C4-2B (cell line): Measurements from ENCODE around the gene HSD3B7.
A peak's percentile ranks its signal among the peaks of the same experiment; 100 is the strongest.

Experiments
- H3K27ac ChIP-seq: fragments of 450-650 bp; 2 replicates; pipeline ENCODE4 v1.5.1; 2017
- ZFX ChIP-seq: fragments of 450-650 bp; IDR thresholded peaks from 2 replicates; pipeline ENCODE4 v1.6.1; 2017
- TF ChIP-seq, protein P1 (sequence below): fragments of 450-650 bp; conservative IDR thresholded peaks from 2 replicates; pipeline ENCODE4 v1.5.1; 2017; ENCODE audit warnings: mild to moderate bottlenecking

HSD3B7 gene

DNA sequence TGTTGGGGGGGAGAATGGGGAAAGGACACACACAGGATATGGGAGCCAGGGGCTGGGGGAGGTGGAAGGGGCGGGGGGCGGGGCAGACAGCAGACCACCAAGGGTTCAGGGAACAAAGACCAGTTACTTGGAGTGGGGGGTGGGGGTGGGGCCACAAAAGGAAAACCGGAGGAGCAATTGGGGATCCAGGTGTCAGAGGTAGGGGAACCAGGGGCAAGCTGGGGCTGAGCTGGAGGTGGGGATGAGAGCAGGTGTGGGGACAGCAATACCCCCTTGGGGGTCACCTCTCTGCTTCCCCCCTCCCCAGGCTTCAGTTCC is 37.5 kb upstream of the HSD3B7 start:
- no peak overlapping the region for H3K27ac ChIP-seq
- TF ChIP-seq, protein P1, sequence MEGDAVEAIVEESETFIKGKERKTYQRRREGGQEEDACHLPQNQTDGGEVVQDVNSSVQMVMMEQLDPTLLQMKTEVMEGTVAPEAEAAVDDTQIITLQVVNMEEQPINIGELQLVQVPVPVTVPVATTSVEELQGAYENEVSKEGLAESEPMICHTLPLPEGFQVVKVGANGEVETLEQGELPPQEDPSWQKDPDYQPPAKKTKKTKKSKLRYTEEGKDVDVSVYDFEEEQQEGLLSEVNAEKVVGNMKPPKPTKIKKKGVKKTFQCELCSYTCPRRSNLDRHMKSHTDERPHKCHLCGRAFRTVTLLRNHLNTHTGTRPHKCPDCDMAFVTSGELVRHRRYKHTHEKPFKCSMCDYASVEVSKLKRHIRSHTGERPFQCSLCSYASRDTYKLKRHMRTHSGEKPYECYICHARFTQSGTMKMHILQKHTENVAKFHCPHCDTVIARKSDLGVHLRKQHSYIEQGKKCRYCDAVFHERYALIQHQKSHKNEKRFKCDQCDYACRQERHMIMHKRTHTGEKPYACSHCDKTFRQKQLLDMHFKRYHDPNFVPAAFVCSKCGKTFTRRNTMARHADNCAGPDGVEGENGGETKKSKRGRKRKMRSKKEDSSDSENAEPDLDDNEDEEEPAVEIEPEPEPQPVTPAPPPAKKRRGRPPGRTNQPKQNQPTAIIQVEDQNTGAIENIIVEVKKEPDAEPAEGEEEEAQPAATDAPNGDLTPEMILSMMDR: no peak

DNA sequence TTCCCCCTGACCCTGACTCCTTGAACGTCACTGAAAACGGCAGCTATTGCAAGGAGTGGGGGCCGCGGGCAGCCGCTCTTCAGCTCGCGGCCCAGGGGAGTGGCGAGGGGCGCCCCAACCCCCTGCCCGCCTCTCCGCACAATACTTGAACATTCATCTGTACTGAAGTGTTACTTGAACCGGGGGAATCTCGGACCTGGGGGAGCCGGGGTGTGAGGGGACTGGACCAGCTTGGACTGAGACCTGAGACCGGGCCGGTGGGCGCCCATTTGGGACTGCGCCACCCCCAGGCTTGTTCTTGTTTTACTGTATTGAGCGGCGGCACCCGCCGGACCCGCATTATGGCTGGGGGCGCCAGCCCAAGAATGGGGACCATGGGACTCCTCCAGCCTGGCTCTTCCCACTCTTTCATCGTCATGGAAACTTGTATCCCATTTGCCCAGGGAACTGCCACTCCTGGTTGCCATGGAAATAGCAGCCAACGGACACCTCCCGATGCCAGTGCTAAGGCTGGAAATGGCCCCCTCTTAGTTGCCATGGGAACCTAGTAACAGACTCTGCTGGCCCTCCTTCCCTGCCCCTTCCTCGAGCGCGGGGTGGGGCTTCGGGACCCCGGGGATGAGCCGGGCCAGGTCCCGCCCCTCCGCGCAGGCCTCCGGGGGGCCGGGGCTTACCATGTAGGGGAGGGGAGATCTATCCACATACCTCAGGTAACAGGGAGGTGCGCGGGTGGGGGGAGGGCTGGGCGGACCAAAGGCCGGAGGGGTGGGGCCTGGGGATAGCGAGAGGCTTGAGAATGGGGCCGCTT is 36.9 kb upstream of the HSD3B7 start:
- H3K27ac ChIP-seq: peak overlapping the region; percentile 74; the same call in 1 of the 2 replicates
- no peak for TF ChIP-seq ZFX
- TF ChIP-seq, protein P1: no peak

DNA sequence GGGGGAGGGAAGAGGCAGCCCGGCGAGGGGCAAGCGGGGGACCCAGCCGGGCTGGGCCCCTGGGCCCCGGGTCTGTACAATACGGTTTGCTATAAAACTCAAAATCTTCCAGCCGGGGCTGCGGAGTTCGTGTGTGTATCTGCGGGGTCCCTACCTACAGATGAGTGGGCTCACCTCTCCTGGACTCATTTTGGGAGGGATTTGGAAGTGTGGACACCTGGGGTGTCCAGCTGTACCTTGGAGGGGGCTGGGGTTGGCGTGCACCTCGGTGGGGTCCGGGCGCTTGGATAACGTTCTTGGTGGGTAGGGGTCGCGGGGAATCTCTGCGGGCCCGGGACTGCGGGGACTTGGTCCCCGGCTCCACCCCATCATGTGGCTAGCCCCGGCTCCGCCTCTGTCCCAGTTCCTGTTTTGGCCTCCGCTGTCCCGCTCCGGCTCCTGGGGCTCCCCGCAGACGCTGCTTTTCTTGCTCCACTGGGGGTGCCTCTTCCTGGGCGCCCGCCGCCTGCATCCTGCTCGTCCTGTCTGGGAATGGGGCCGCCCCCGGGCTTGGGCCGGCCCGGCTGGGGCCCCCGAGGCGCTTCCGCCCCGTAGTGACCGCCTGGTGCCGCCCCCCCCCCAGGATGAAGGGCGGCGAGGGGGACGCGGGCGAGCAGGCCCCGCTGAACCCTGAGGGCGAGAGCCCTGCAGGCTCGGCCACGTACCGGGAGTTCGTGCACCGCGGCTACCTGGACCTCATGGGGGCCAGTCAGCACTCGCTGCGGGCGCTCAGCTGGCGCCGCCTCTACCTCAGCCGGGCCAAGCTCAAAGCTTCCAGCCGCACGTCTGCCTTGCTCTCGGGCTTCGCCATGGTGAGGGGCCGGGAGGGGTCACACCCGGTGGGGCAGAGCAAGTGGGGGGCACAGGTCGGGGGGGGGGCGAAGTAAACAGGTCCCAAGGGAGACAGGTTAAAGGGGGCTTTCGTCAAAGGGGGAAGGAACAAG is 36.0 kb upstream of the HSD3B7 start, which contains the start of gene ORAI3:
Gene ORAI3 (plus strand): TSS at position 402 of the 983 bp plus-strand sequence. CDS start 222 bp downstream, at position 624.
- TF ChIP-seq ZFX: no peak; the same call in 1 of the 2 replicates
- TF ChIP-seq, protein P1: no peak
- H3K27ac ChIP-seq: peak within 1 kb of the TSS; percentile 74

DNA sequence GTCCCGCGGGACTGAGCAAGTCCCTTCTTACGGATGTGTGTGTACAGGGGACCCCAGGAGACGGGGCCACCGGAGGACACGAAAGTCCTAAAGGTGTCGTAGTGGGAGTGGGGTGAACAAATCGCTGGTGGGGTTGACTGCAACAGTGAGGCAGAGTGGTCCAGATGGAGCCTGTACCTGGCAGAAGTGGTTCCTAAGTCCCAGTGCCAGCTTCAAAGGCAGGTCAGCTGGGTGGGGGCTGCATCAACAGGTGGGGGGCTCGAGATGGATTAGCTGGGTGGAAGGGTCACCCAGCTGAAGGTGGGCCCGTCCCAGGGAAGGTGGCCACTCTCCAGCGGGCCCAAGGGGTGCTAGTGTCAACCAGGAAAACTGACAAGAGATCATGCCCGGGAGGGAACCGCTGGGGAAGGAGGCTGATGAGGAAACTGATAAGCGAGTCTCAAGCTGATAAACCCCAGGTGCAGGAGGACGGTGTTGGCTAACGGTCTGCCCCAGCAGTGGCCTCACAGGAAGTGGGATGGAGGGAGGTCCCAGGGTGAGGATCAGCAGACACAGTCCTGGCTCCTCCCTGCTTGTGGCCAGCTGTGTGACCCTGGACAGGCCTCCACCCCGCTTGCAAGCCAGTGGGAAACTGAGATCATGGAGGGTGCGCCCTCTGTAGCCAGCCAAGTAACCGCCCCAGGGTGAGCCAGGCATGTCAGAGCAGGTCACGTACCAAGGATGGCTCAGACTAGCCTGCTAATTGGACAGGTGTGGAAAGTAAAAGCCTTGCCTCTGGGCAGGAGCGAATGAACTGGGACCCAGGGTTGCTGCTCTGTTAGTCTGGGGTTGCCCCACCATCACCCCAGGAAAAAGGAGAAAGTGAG is 35.1 kb upstream of the HSD3B7 start:
- H3K27ac ChIP-seq: peak overlapping the region; percentile 74
- TF ChIP-seq ZFX: no peak
- TF ChIP-seq, protein P1: no peak

DNA sequence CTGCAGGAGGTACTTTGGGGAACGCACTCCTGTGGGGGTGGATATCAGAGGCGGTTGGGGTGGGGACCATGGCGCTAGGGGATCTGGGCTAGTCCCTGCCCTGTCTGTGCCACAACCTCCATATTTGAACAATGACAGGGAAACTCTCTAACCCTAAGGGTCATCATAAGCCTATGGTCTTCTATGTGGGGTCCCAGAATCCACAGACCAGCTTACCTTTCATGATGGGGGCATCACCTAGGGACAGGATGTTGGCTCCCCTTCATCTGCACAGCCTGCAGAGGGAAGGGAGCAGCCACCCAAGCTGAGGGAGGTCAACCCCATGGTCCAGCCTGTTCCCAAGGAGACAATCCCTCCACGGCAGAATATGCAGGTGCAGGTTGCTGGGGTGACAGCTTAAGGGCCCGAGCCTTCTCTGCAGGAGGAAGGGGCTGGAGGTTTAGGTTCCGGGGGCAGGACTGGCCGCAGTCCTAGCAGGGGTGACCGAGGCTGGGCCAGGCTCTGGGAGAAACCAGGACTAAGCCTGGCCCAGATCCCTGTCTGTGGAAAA is 34.4 kb upstream of the HSD3B7 start:
- peak overlapping the region; percentile 61; the same call in 1 of the 2 replicates for H3K27ac ChIP-seq
- no peak for TF ChIP-seq ZFX
- TF ChIP-seq, protein P1: no peak

DNA sequence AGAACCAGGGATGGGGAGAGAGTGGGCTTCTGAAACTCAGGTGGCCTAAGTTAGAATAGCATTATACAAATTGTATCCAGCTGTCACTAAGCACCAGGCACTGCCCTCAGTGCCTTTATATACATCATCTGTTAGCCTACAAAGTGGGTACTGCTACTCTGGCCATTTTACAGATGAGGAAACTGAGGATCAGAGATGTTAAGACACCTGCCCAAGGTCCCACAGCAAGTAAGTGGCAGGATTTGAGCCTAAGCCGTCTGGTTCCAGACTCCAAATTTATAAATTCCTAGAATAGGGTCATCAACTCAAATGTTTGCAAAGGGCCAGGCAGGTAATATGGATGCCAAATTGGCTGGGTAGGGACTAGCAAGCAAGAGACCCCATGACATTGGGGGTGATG is 33.8 kb upstream of the HSD3B7 start:
- H3K27ac ChIP-seq: peak overlapping the region; percentile 61

More for the DNA sequence above, 33.8 kb upstream of the HSD3B7 start:
- no peak for TF ChIP-seq ZFX
- TF ChIP-seq, protein P1: no peak
